Smooth muscle cell (in vitro differentiated cells): Measurements from ENCODE around the gene CTNNBL1. TPM values are rescaled to one million over a fixed set of nuclear protein-coding genes. Genes with fewer than 3 reads are reported as not detected.

ENCODE experiments used
- DNase-seq: peaks from one replicate; lab custom pipeline; 2025; ENCODE audit not compliant: unreplicated experiment; lab: John Stamatoyannopoulos, UW
- H2AFZ ChIP-seq: fragments of 200-600 bp; sonication (generic); 2 replicates; pipeline ENCODE4 v1.6.0; 2016; ENCODE audit warnings: antibody characterized with exemption, low read depth, mild to moderate bottlenecking
- H3F3A ChIP-seq: fragments of 200-600 bp; sonication (generic); 2 replicates; pipeline ENCODE4 v1.6.0; 2017; ENCODE audit warnings: antibody characterized with exemption, low read depth
- H3K27ac ChIP-seq: fragments of 200-600 bp; sonication (generic); 2 replicates; pipeline ENCODE4 v1.5.1; 2016; ENCODE audit warnings: low read depth, mild to moderate bottlenecking
- H3K27me3 ChIP-seq: fragments of 200-600 bp; sonication (generic); 2 replicates; pipeline ENCODE4 v1.6.1; 2016; ENCODE audit warnings: low read depth, mild to moderate bottlenecking
- H3K36me3 ChIP-seq: fragments of 200-600 bp; sonication (generic); 2 replicates; pipeline ENCODE4 v1.5.1; 2016; ENCODE audit warnings: low read depth
- H3K4me1 ChIP-seq: fragments of 200-600 bp; sonication (generic); 2 replicates; pipeline ENCODE4 v1.5.1; 2016; ENCODE audit warnings: low read depth
- H3K4me2 ChIP-seq: fragments of 200-600 bp; sonication (generic); 2 replicates; pipeline ENCODE4 v1.6.0; 2016; ENCODE audit warnings: mild to moderate bottlenecking
- H3K4me3 ChIP-seq: fragments of 200-600 bp; sonication (generic); 2 replicates; pipeline ENCODE4 v1.5.1; 2016; ENCODE audit warnings: mild to moderate bottlenecking
- H3K79me2 ChIP-seq: fragments of 200-600 bp; sonication (generic); 2 replicates; pipeline ENCODE4 v1.6.0; 2016; ENCODE audit warnings: low read depth, mild to moderate bottlenecking
- H3K9ac ChIP-seq: fragments of 200-600 bp; sonication (generic); 2 replicates; pipeline ENCODE4 v1.6.0; 2016; ENCODE audit warnings: low read depth
- H3K9me3 ChIP-seq: fragments of 200-600 bp; sonication (generic); replicated peaks from 2 replicates; pipeline ENCODE4 v1.5.1; 2016; ENCODE audit warnings: low read depth
- H4K20me1 ChIP-seq: fragments of 200-600 bp; sonication (generic); 2 replicates; pipeline ENCODE4 v1.6.0; 2016; ENCODE audit warnings: low read depth
- WGBS: methylation state at CpG from one replicate; pipeline ENCODE4 v1.1.7; 2016; ENCODE audit warnings: low lambda C conversion rate; 5-methylcytosine and 5-hydroxymethylcytosine counted together
- polyA plus RNA-seq: library from polyadenylated mRNA; unstranded; fragments of >200 nt; fragmentation: Nextera tagmentation; extraction: Ambion mirVana; gene quantifications from 2 replicates; pipeline ENCODE4 v1.2.1, GENCODE V29; 2016
- total RNA-seq: library from RNA; depleted of rRNA; stranded (reverse); fragments of >200 nt; gene quantifications from 2 replicates; pipeline ENCODE4 v1.2.3, GENCODE V29; 2014
- TF ChIP-seq, protein P1 (sequence below): fragments of 200-600 bp; sonication (generic); IDR thresholded peaks from 2 replicates; pipeline ENCODE4 v1.5.1; 2017; ENCODE audit warnings: borderline replicate concordance, mild to moderate bottlenecking, antibody characterized with exemption; ENCODE audit not compliant: insufficient read depth, poor library complexity, severe bottlenecking

Gene CTNNBL1
- total and polyA plus RNA-seq, 2 experiments from 2014 or later: 33.3 to 63.6 TPM

DNA sequence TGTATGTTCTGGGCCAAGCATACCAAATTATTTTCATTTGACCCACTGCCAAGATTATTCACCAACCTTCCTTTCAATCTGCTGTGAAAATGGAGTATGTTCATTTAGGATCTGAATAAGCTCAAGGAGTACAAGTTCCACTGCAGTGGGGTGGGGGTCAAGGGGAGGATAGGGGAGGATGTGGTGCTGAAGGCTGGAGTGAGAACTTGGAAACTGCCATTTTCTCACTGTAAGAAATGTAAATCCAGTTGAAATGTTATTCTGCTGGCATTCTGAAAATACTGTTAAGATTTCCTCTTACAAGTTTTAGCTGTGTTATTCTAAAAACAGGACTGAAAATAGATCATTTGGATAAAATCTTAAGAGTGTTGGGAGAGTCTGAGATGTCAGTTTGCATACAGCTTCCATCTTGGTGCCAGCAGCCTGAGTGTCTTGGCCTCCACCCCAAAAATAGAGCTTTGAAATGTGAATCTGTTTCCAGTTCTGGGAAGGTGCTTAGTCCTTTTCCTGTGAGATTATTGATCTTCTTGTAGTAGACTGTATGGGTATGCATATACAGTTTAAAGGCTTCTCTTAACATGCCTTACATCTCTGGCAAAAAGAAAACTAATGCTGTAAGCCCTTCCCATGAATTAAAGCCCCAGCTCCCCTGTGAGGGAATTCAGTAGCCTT, 84.3 kb downstream of the CTNNBL1 start:
- Histone ChIP-seq H3K27ac (no peak overlapping the region), H2AFZ (no peak overlapping the region), H4K20me1 (no peaks in the 10 kb centered on the region), H3K4me1 (no peaks in the 10 kb centered on the region), H3K4me2 (no peak overlapping the region), H3K79me2 (no peaks in the 10 kb centered on the region), H3K9ac (no peak overlapping the region), H3K27me3 (no peaks in the 10 kb centered on the region), H3F3A (no peaks in the 10 kb centered on the region), H3K4me3 (no peak overlapping the region), H3K36me3 (peaks cover 3% of the 10 kb centered on the region), H3K9me3 (no peaks in the 10 kb centered on the region)
- TF ChIP-seq, protein P1, sequence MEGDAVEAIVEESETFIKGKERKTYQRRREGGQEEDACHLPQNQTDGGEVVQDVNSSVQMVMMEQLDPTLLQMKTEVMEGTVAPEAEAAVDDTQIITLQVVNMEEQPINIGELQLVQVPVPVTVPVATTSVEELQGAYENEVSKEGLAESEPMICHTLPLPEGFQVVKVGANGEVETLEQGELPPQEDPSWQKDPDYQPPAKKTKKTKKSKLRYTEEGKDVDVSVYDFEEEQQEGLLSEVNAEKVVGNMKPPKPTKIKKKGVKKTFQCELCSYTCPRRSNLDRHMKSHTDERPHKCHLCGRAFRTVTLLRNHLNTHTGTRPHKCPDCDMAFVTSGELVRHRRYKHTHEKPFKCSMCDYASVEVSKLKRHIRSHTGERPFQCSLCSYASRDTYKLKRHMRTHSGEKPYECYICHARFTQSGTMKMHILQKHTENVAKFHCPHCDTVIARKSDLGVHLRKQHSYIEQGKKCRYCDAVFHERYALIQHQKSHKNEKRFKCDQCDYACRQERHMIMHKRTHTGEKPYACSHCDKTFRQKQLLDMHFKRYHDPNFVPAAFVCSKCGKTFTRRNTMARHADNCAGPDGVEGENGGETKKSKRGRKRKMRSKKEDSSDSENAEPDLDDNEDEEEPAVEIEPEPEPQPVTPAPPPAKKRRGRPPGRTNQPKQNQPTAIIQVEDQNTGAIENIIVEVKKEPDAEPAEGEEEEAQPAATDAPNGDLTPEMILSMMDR: no peak
- no peak for DNase-seq

DNA sequence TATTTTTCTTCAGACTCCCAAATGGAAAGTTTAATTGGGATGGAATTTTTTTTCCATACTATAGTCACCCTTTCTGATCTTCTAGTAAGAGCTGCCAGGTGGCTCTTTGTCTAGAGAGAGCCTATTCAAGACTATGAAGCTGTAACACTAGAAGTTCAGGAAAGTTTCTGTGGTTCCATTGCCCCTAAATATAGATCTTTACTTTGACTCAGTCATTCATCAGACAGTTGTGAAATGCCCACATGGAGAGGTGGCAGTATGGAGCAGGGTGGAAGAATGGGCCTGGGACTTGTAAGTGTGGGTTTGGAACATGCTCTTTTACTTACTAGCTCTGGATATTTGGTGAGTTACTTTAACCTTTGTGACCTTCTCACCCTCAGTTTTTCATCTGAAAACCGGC, 87.8 kb downstream of the CTNNBL1 start:
- H3K9ac ChIP-seq: no peak overlapping the region
- H3K4me1 ChIP-seq: no peaks in the 10 kb centered on the region
- H3K4me3 ChIP-seq: no peak overlapping the region
- peaks cover 12% of the 10 kb centered on the region for H4K20me1 ChIP-seq
- H3K79me2 ChIP-seq: no peaks in the 10 kb centered on the region
- peaks cover 3% of the 10 kb centered on the region for H3K36me3 ChIP-seq
- H3K27me3 ChIP-seq: no peaks in the 10 kb centered on the region
- H3K4me2 ChIP-seq: no peak overlapping the region
- WGBS: 89% methylated on average over 1 of the region's 1 CpG
- H3F3A ChIP-seq: no peaks in the 10 kb centered on the region
- TF ChIP-seq, protein P1: no peak
- H2AFZ ChIP-seq: no peak overlapping the region
- DNase-seq: no peak
- no peaks in the 10 kb centered on the region for H3K9me3 ChIP-seq
- no peak overlapping the region for H3K27ac ChIP-seq

DNA sequence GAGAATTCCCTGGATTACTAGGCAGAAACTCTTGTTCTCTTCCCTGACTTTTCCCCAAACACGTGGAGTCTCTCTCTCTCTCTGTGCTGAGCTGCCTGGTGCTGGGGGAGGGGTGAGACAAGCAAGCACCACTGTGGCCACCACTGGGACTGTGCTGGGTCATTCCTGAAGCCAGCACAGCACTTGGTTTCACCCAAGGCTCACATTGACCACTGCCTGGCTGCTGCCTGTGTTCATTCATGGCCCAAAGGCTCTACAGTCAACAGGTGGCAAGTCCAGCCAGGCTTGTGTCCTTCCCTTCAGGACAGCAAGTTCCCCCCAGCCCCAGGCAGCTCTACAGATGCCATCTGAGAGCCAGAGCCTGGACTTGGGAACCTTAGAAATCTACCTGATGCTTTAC, 92.2 kb downstream of the CTNNBL1 start:
- WGBS: 41% methylated on average over 1 of the region's 1 CpG
- no peak overlapping the region for H3K4me2 ChIP-seq
- no peak overlapping the region for H2AFZ ChIP-seq
- H3F3A ChIP-seq: no peaks in the 10 kb centered on the region
- H3K4me3 ChIP-seq: no peak overlapping the region
- DNase-seq: no peak
- H3K4me1 ChIP-seq: no peaks in the 10 kb centered on the region
- H3K79me2 ChIP-seq: no peaks in the 10 kb centered on the region
- H3K36me3 ChIP-seq: peaks cover 3% of the 10 kb centered on the region
- H3K27ac ChIP-seq: no peak overlapping the region
- H3K9ac ChIP-seq: no peak overlapping the region
- peaks cover 12% of the 10 kb centered on the region for H4K20me1 ChIP-seq
- TF ChIP-seq, protein P1: no peak
- H3K9me3 ChIP-seq: no peaks in the 10 kb centered on the region
- no peaks in the 10 kb centered on the region for H3K27me3 ChIP-seq

DNA sequence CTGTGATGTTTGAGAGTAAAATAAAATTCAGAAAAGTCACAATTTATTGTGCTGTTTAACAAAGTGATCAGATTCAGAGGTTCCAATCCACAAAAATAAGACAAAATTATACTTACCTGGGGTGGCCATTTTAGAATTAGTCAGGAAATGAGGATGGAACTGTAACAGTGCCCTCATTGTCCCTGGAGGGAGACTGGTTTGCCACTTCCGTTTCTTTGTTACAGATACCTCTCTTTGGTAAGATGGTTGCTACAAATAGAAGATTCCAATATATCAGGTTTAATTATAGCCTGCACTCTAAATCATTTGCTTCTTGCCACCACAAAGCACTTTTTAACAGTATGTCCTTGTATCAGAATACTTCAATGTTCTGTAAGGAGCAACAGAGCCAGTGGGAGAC, 95.6 kb downstream of the CTNNBL1 start:
- TF ChIP-seq, protein P1: no peak
- Histone ChIP-seq H3K4me2 (no peak overlapping the region), H3K36me3 (peaks cover 6% of the 10 kb centered on the region), H3K79me2 (no peaks in the 10 kb centered on the region), H3K4me1 (no peaks in the 10 kb centered on the region), H3K27ac (no peak overlapping the region), H3F3A (no peaks in the 10 kb centered on the region), H4K20me1 (peaks cover 12% of the 10 kb centered on the region), H3K4me3 (no peak overlapping the region), H2AFZ (no peak overlapping the region), H3K9me3 (peaks cover 4% of the 10 kb centered on the region), H3K27me3 (no peaks in the 10 kb centered on the region), H3K9ac (no peak overlapping the region)
- WGBS: 83% methylated on average over 1 of the region's 1 CpG
- DNase-seq: no peak
